GM23248 (cell line): ENCODE measurements around the gene SPAG9. TPM values are rescaled to one million over a fixed set of nuclear protein-coding genes. Genes with fewer than 3 reads are reported as not detected.

Experiments used
- DNase-seq: peaks from one replicate; pipeline ENCODE4 v3.0.0-alpha.2; 2015
- H2AFZ ChIP-seq: fragments of 200-600 bp; sonication (generic); 2 replicates; pipeline ENCODE4 v1.6.1; 2016; ENCODE audit warnings: antibody characterized with exemption
- H3F3A ChIP-seq: fragments of 200-600 bp; sonication (generic); 2 replicates; pipeline ENCODE4 v1.6.1; 2016; ENCODE audit warnings: mild to moderate bottlenecking, antibody characterized with exemption, mixed run types; ENCODE audit not compliant: insufficient read depth
- H3K27ac ChIP-seq: fragments of 200-600 bp; sonication (generic); 2 replicates; pipeline ENCODE4 v1.5.1; 2016; ENCODE audit warnings: mild to moderate bottlenecking
- H3K27me3 ChIP-seq: fragments of 200-600 bp; sonication (generic); replicated peaks from 2 replicates; pipeline ENCODE4 v1.6.1; 2016; ENCODE audit warnings: mild to moderate bottlenecking; ENCODE audit not compliant: insufficient read depth
- H3K36me3 ChIP-seq: fragments of 200-600 bp; sonication (generic); 2 replicates; pipeline ENCODE4 v1.6.1; 2016; ENCODE audit warnings: low read depth, mild to moderate bottlenecking
- H3K4me1 ChIP-seq: fragments of 200-600 bp; sonication (generic); 2 replicates; pipeline ENCODE4 v1.6.1; 2016; ENCODE audit warnings: mild to moderate bottlenecking; ENCODE audit not compliant: insufficient read depth
- H3K4me2 ChIP-seq: fragments of 200-600 bp; sonication (generic); one replicate; pipeline ENCODE4 v1.6.1; 2016; ENCODE audit warnings: mild to moderate bottlenecking; ENCODE audit not compliant: unreplicated experiment
- H3K4me3 ChIP-seq: fragments of 200-600 bp; sonication (generic); 2 replicates; pipeline ENCODE4 v1.5.1; 2016; ENCODE audit warnings: mild to moderate bottlenecking
- H3K79me2 ChIP-seq: fragments of 200-600 bp; sonication (generic); 2 replicates; pipeline ENCODE4 v1.6.1; 2016; ENCODE audit warnings: mild to moderate bottlenecking; ENCODE audit not compliant: insufficient read depth
- H3K9ac ChIP-seq: fragments of 200-600 bp; sonication (generic); 2 replicates; pipeline ENCODE4 v1.6.1; 2016; ENCODE audit warnings: mild to moderate bottlenecking
- H3K9me2 ChIP-seq: fragments of 200-600 bp; sonication (generic); 2 replicates; pipeline ENCODE4 v1.6.1; 2016; ENCODE audit warnings: mixed run types, mild to moderate bottlenecking, moderate library complexity; ENCODE audit not compliant: insufficient read depth
- H3K9me3 ChIP-seq: fragments of 200-600 bp; sonication (generic); one replicate; pipeline ENCODE4 v1.6.1; 2017; ENCODE audit warnings: low read depth
- H4K20me1 ChIP-seq: fragments of 200-600 bp; sonication (generic); 2 replicates; pipeline ENCODE4 v1.6.0; 2016; ENCODE audit not compliant: insufficient read depth
- EZH2 ChIP-seq: fragments of 200-600 bp; sonication (generic); IDR thresholded peaks from 2 replicates; pipeline ENCODE4 v1.6.1; 2018; ENCODE audit warnings: antibody characterized with exemption, mild to moderate bottlenecking; ENCODE audit not compliant: insufficient read depth, poor library complexity, severe bottlenecking
- EZH2phosphoT487 ChIP-seq: fragments of 200-600 bp; sonication (generic); IDR thresholded peaks from 2 replicates; pipeline ENCODE4 v1.6.1; 2018; ENCODE audit warnings: antibody characterized with exemption, moderate library complexity, mild to moderate bottlenecking, low read depth; ENCODE audit not compliant: insufficient read depth
- WGBS, 2 experiments: methylation state at CpG; one replicate each; pipeline ENCODE4 v1.1.6; 2015 to 2017; ENCODE audit warnings: low lambda C conversion rate in 2 of 2, low coverage in 1 of 2; ENCODE audit errors: missing lambda C conversion rate in 2 of 2; 5-methylcytosine and 5-hydroxymethylcytosine counted together
- in situ Hi-C: fragments of 300-500 bp; cut with MboI; formaldehyde crosslinking; loops from 2 replicates; pipeline ENCODE4 v1.15.0; 2020
- polyA plus RNA-seq: library from polyadenylated mRNA; unstranded; fragments of >200 nt; fragmentation: Nextera tagmentation; extraction: Ambion mirVana; gene quantifications from 2 replicates; pipeline ENCODE4 v1.2.1, GENCODE V29; 2016
- total RNA-seq: library from RNA; depleted of rRNA; stranded (reverse); fragments of >200 nt; shearing (Covaris generic); gene quantifications from 2 replicates; pipeline ENCODE4 v1.2.3, GENCODE V29; 2014

Gene SPAG9
- total and polyA plus RNA-seq, 2 experiments from 2014 or later, result 21.5 to 58.8 TPM

DNA sequence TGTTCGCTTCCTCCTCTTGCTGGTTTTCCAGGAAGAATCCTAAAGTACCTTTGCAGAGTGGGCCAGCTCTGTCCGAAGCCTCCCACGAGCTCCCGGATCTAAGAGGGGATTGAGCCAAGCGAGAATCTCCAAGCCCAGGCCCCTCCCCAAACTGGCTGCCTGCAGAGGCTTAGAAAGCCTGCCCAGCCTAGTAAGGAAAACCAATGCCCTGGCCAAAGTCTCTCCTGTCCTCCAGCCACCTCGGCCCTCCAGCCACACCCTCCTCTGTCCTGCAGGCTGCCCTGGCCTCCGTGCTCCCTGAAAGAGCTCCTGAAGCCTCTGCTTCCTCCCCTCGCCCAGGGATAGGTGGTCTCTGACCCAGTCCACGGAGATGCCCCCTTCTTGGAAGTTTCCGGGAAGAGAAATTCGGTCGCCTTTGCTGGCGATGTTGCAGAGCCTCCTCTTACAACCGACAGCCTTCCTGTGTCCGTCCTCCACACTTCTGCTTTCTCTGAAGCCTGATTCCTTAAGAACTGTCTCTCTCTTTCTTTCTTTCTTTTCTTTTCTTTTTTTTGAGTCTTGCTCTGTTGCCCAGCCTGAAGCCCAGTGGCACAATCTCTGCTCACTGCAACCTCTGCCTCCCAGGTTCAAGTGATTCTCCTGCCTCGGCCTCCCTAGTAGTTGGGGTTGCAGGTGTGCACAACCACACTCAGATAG is 199.6 kb downstream of the SPAG9 start:
- no peak overlapping the region for H3K9ac ChIP-seq
- no peak overlapping the region for H3K4me3 ChIP-seq
- no peaks in the 10 kb centered on the region for H3K9me3 ChIP-seq
- H3K27ac ChIP-seq, result no peak overlapping the region
- no peaks in the 10 kb centered on the region for H4K20me1 ChIP-seq
- H3K27me3 ChIP-seq, result no peaks in the 10 kb centered on the region
- peaks cover 17% of the 10 kb centered on the region for H3K4me1 ChIP-seq
- no peak for TF ChIP-seq EZH2
- no peaks in the 10 kb centered on the region for H3K9me2 ChIP-seq
- H3K4me2 ChIP-seq, result no peak overlapping the region
- no peaks in the 10 kb centered on the region for H3K36me3 ChIP-seq
- in situ Hi-C loops, result no loop called here
- no peak overlapping the region for H2AFZ ChIP-seq
- no peak for DNase-seq
- 84 to 85% methylated on average over 16 of the region's 16 CpGs for WGBS, 2 experiments
- 0 out of 2 replicates have a peak, but pooled peaks cover 9% of the 10 kb centered on the region for H3F3A ChIP-seq
- H3K79me2 ChIP-seq, result no peaks in the 10 kb centered on the region

GRCh38 chr17:50920041-50920410 is 200.6 kb downstream of the SPAG9 start:
- Histone ChIP-seq H3F3A (0 out of 2 replicates have a peak, but pooled peaks cover 11% of the 10 kb centered on the region), H3K9me2 (no peaks in the 10 kb centered on the region), H3K4me1 (peaks cover 17% of the 10 kb centered on the region), H3K27me3 (no peaks in the 10 kb centered on the region), H3K79me2 (no peaks in the 10 kb centered on the region), H4K20me1 (no peaks in the 10 kb centered on the region), H3K4me3 (no peak overlapping the region), H2AFZ (no peak overlapping the region), H3K36me3 (no peaks in the 10 kb centered on the region), H3K27ac (0 out of 2 replicates have a peak overlapping the region, but pooled peaks have one; percentile 1), H3K9me3 (no peaks in the 10 kb centered on the region), H3K4me2 (no peak overlapping the region), H3K9ac (peak overlapping the region; percentile 59)
- TF ChIP-seq EZH2phosphoT487, result no peak
- no peak for TF ChIP-seq EZH2
- no peak for DNase-seq
- 76 to 80% methylated on average over 8 of the region's 8 CpGs for WGBS, 2 experiments
- in situ Hi-C loops, result no loop called here

GRCh38 chr17:50919321-50920040 is 201.2 kb downstream of the SPAG9 start:
- TF ChIP-seq EZH2phosphoT487 (no peak), EZH2 (no peak)
- Histone ChIP-seq H3K27me3 (no peaks in the 10 kb centered on the region), H3K9ac (peak overlapping the region; percentile 62), H3K9me3 (no peaks in the 10 kb centered on the region), H2AFZ (peak overlapping the region; percentile 62), H3K36me3 (no peaks in the 10 kb centered on the region), H3K79me2 (no peaks in the 10 kb centered on the region), H3K27ac (peak overlapping the region; percentile 22; the same call in 1 of the 2 replicates), H3K4me3 (no peak overlapping the region), H3F3A (0 out of 2 replicates have a peak, but pooled peaks cover 11% of the 10 kb centered on the region), H3K9me2 (no peaks in the 10 kb centered on the region), H3K4me2 (no peak overlapping the region), H3K4me1 (peaks cover 17% of the 10 kb centered on the region), H4K20me1 (no peaks in the 10 kb centered on the region)
- peak; percentile 96 for DNase-seq
- in situ Hi-C loops, result no loop called here
- 21 to 24% methylated on average over 17 to 18 of the region's 18 CpGs for WGBS, 2 experiments

DNA sequence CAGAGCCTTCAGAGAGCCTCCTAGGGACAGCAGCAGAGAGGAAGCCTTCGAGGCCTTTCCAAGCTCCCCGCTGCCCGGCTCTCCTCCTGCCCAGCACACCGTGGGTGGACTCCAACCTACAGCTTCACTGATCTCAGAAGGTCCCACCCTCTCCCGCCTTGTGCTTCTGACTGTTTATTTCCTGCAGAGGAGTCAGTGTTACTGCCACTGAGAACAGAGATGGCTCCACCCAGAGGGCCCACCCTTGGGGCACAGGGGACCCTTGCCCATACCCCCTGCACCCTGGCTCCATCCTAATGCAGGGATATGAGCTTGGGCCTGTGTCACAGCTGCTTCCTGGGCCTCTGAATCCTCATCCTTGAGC is 201.8 kb downstream of the SPAG9 start:
- Histone ChIP-seq H3K4me1 (peaks cover 17% of the 10 kb centered on the region), H3K9me3 (no peaks in the 10 kb centered on the region), H3K9ac (peak overlapping the region; percentile 62), H4K20me1 (no peaks in the 10 kb centered on the region), H2AFZ (peak overlapping the region; percentile 62), H3K4me3 (no peak overlapping the region), H3F3A (0 out of 2 replicates have a peak, but pooled peaks cover 11% of the 10 kb centered on the region), H3K4me2 (no peak overlapping the region), H3K79me2 (no peaks in the 10 kb centered on the region), H3K36me3 (no peaks in the 10 kb centered on the region), H3K27ac (peak overlapping the region; percentile 22; the same call in 1 of the 2 replicates), H3K27me3 (no peaks in the 10 kb centered on the region), H3K9me2 (no peaks in the 10 kb centered on the region)
- DNase-seq, result peak; percentile 62
- in situ Hi-C loops, result no loop called here
- WGBS, 2 experiments, result 24 to 43% methylated on average over 3 to 5 of the region's 5 CpGs
- no peak for TF ChIP-seq EZH2
- no peak for TF ChIP-seq EZH2phosphoT487
